Measurements from ENCODE around the gene TLX2. TPM values are rescaled to one million over a fixed set of nuclear protein-coding genes. Genes with fewer than 3 reads are reported as not detected.
A peak's percentile ranks its signal among the peaks of the same experiment; 100 is the strongest.

Gene TLX2
- total RNA-seq, 1 experiment from 2014 or later, result not detected

- TF ChIP-seq EZH2 (IDR thresholded peaks at IDR 0.05; ENCODE audit: borderline replicate concordance, low read depth, low read length, poor library complexity, severe bottlenecking), result no peak
- ChIA-PET POLR2A (ENCODE audit: low non-redundant PET) (no interaction called here), CTCF (interaction anchor here (0.5 kb wide), 1 partner anchor 46 kb away, joined by 5 read pairs; no protein-coding TSS in a partner anchor)
- Histone ChIP-seq H3K9me3 (ENCODE audit: low read depth, low read length, poor library complexity, severe bottlenecking) (no peaks in the 10 kb centered on the region), H3K4me1 (ENCODE audit: insufficient read depth, low read length, poor library complexity, severe bottlenecking) (peaks cover 5% of the 10 kb centered on the region), H3K36me3 (ENCODE audit: insufficient read depth, low read length, poor library complexity, severe bottlenecking) (peaks cover 2% of the 10 kb centered on the region), H3K27ac (ENCODE audit: low read depth, low read length, poor library complexity, severe bottlenecking) (no peak overlapping the region), H3K27me3 (replicated peaks; ENCODE audit: insufficient read depth, low read depth, low read length, poor library complexity) (peaks cover 31% of the 10 kb centered on the region), H3K4me3 (ENCODE audit: low read depth, low read length, poor library complexity, severe bottlenecking) (peak overlapping the region; percentile 41)
- intact Hi-C loops (cut with micrococcal nuclease; ENCODE audit: unreplicated experiment), result no loop called here
- DNase-seq (ENCODE audit: low spot score), result no peak
- no TSS peak for BruUV-seq (replicated peaks)
Measured at GRCh38 chr2:74497777-74498499, 16.3 kb upstream of the TLX2 start.

GRCh38 chr2:74498500-74499266 is 15.6 kb upstream of the TLX2 start:
- POLR2A ChIA-PET (ENCODE audit: low non-redundant PET), result no interaction called here
- no peak for DNase-seq (ENCODE audit: low spot score)
- Histone ChIP-seq H3K4me3 (ENCODE audit: low read depth, low read length, poor library complexity, severe bottlenecking) (peak overlapping the region; percentile 41), H3K4me1 (ENCODE audit: insufficient read depth, low read length, poor library complexity, severe bottlenecking) (peaks cover 5% of the 10 kb centered on the region), H3K27me3 (replicated peaks; ENCODE audit: insufficient read depth, low read depth, low read length, poor library complexity) (peaks cover 31% of the 10 kb centered on the region), H3K36me3 (ENCODE audit: insufficient read depth, low read length, poor library complexity, severe bottlenecking) (no peaks in the 10 kb centered on the region), H3K27ac (ENCODE audit: low read depth, low read length, poor library complexity, severe bottlenecking) (no peak overlapping the region), H3K9me3 (ENCODE audit: low read depth, low read length, poor library complexity, severe bottlenecking) (no peaks in the 10 kb centered on the region)
- CTCF ChIA-PET, result no interaction called here
- intact Hi-C loops (cut with micrococcal nuclease; ENCODE audit: unreplicated experiment), result no loop called here
- BruUV-seq (replicated peaks), result no TSS peak
- TF ChIP-seq EZH2 (IDR thresholded peaks at IDR 0.05; ENCODE audit: borderline replicate concordance, low read depth, low read length, poor library complexity, severe bottlenecking), result peak; percentile 66
- no peak for TF ChIP-seq CTCF (conservative IDR thresholded peaks at IDR 0.05; ENCODE audit: low read depth, low read length)

DNA sequence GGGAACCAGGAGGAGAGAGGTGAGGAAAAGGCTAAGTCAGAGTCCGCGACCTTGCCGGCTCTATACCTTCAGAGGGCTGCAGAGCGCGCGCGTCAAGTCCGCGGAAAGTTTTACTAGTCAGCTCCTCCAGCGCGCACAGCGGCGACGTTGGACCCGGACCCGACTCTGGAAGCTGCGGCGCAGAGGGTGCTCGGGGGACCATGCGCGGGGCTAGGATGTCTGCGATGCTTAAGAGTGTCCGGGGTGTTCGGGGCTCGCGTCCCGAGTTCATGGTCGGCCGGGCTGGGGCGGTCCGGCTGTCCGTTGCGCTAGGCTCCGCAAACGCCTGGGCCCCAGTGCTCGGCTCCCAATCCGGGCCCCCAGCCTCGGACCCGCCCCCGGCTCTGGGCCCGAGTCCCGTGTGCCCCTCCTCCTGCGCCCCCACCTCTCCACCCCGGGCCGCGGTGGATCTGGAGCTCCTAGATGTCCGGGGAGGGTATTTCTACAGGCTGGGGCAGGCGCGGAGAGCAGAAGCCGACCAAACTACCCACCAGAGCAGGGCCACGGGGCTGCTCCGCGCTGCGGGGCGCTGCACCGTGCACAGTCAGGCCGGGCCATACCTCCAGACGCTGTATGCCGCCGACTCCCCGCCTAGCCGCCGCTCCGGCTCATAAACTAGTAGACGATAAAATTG is 14.8 kb upstream of the TLX2 start, which contains the start of gene LBX2:
Gene LBX2 (minus strand): TSS at position 337 of the 673 bp plus-strand sequence. CDS start 66 bp downstream, at position 271.
- CTCF ChIA-PET, result no interaction called here
- no peak for DNase-seq (ENCODE audit: low spot score)
- intact Hi-C loops (cut with micrococcal nuclease; ENCODE audit: unreplicated experiment), result no loop called here
- peaks cover 31% of the 10 kb centered on the region for H3K27me3 ChIP-seq (replicated peaks; ENCODE audit: insufficient read depth, low read depth, low read length, poor library complexity)
- no TSS peak for BruUV-seq (replicated peaks)
- peak within 1 kb of the TSS; percentile 41 for H3K4me3 ChIP-seq (ENCODE audit: low read depth, low read length, poor library complexity, severe bottlenecking)
- H3K4me1 ChIP-seq (ENCODE audit: insufficient read depth, low read length, poor library complexity, severe bottlenecking), result peaks cover 5% of the 10 kb centered on the region
- POLR2A ChIA-PET (ENCODE audit: low non-redundant PET), result no interaction called here
- TF ChIP-seq CTCF (conservative IDR thresholded peaks at IDR 0.05; ENCODE audit: low read depth, low read length) (no peak), EZH2 (IDR thresholded peaks at IDR 0.05; ENCODE audit: borderline replicate concordance, low read depth, low read length, poor library complexity, severe bottlenecking) (peak; percentile 43)
- no peaks in the 10 kb centered on the region for H3K9me3 ChIP-seq (ENCODE audit: low read depth, low read length, poor library complexity, severe bottlenecking)
- H3K36me3 ChIP-seq (ENCODE audit: insufficient read depth, low read length, poor library complexity, severe bottlenecking), result no peaks in the 10 kb centered on the region
- no peak within 1 kb of the TSS for H3K27ac ChIP-seq (ENCODE audit: low read depth, low read length, poor library complexity, severe bottlenecking)
